GM18951 (cell line): ENCODE measurements around the gene PLCH1.

Experiments
- POLR2A ChIP-seq: IDR thresholded peaks from 4 replicates; pipeline ENCODE4 v1.6.1; 2011; ENCODE audit warnings: mild to moderate bottlenecking; ENCODE audit not compliant: insufficient read length, insufficient read depth; ENCODE audit errors: extremely low read depth
- in situ Hi-C: fragments of 300-500 bp; cut with MboI; formaldehyde crosslinking; loops from one replicate; pipeline ENCODE4 v1.12.0; 2022; ENCODE audit warnings: low sequenced_read_pairs, mixed read lengths, inconsistent platforms; ENCODE audit not compliant: unreplicated experiment

The PLCH1 gene

DNA sequence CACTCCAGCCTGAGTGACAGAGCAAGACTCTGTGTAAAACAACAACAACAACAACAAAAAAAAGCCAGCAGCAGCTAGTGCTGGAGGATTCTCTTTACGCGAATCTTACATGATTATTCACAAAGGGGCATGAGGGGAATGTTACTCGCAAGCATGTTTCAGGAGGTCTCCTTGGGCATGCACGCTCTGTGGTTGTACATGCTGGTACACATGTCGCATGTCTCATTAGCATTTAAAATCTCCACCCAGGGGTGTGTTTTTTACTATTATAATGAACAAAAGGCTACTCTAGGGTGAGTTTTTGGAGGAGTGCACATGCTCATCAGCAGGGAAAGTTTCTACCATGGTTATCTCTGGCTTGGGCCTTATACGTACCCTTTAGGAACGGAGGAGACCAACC is 12.7 kb upstream of the PLCH1 start:
- no peak for TF ChIP-seq POLR2A
- in situ Hi-C loops: no loop called here

DNA sequence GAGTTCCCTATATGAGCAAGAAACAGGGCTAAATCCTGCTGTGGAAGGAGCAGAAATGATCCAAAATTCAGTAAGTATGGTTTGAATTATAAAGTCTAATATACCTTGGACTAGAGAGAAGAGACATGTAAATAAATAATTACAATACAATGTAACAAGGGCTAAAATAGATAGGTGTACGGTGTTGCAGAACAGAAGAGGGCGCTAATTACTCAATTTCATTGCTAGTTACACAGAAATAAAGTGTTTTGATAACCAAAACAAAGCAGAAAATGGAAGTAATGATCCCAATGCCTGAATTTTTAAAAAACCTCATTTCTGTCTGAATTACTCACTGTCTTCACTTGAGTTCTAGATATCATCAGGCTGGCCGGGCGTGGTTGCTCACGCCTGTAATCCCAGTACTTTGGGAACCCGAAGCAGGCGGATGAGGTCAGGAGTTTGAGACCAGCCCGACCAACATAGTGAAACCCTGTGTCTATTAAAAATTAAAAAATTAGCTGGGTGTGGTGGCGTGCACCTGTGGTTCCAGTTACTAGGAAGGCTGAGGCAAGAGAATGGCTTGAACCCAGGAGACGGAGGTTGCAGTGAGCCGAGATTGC is 8.3 kb upstream of the PLCH1 start:
- TF ChIP-seq POLR2A: no peak
- in situ Hi-C loops: no loop called here

GRCh38 chr3:155748611-155749365 is 3.9 kb upstream of the PLCH1 start:
- TF ChIP-seq POLR2A: no peak
- in situ Hi-C loops: no loop called here

- TF ChIP-seq POLR2A: no peak
- in situ Hi-C loops: no loop called here
Observed at GRCh38 chr3:155747946-155748290, 3.0 kb upstream of the PLCH1 start.

GRCh38 chr3:155747286-155747945 is 2.5 kb upstream of the PLCH1 start:
- no peak for TF ChIP-seq POLR2A
- in situ Hi-C loops: no loop called here

DNA sequence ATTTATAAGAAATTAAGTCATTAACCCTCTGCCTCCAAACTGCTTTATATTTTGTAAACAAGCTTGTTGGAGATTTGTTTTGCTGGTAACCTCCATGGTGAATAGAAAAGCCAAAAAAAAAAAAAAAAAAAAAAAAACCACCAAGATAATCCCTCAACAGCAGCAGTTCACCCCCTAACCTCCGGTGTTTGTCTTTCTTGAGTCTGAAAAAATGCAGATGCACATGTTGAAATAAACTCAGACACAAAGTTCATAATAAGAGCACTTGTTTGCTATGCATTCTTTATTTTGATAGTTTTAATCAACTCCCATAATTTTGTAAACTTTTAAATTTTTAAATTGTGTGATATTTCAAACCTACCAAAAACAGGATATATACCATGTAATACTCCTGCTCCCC is 1.8 kb upstream of the PLCH1 start:
- TF ChIP-seq POLR2A: no peak
- in situ Hi-C loops: no loop called here

- in situ Hi-C loops: no loop called here
- no peak for TF ChIP-seq POLR2A
Observed at GRCh38 chr3:155745795-155746550, 1.1 kb upstream of the PLCH1 start.

DNA sequence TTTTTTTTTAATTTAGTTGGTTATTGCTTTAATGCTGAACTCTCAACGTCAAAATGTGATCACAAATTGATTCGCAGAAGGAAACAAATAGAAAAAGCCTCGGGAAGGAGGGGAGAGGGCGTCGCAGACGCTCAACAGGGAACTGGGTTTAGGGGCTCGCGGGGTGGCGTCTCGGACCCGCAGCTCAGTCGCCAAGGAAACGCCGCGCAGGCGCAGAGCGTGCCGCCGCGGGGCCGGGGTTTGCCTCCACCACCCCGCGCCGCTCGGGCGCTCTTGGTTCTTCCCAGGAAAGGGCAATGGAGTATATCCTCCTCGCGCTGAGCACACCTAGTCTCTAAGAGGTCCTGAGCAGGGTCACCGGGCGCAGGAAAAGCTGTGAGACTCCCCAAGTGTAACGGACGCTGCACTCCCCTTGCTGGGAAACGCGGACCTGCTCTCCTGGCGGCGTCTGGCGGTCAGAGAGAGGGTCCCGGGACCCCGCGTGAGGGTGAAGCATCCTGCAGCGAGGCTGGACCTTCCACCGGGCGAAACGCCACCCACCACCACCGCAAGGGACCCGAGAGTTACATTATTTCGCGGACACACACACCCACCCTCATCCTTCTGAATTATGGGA is 753 bp downstream of the PLCH1 start:
- in situ Hi-C loops: no loop called here
- no peak for TF ChIP-seq POLR2A

GRCh38 chr3:155743606-155744005 is 1.3 kb downstream of the PLCH1 start:
- in situ Hi-C loops: no loop called here
- TF ChIP-seq POLR2A: no peak

GRCh38 chr3:155742349-155742965 is 2.4 kb downstream of the PLCH1 start:
- in situ Hi-C loops: no loop called here
- no peak for TF ChIP-seq POLR2A

DNA sequence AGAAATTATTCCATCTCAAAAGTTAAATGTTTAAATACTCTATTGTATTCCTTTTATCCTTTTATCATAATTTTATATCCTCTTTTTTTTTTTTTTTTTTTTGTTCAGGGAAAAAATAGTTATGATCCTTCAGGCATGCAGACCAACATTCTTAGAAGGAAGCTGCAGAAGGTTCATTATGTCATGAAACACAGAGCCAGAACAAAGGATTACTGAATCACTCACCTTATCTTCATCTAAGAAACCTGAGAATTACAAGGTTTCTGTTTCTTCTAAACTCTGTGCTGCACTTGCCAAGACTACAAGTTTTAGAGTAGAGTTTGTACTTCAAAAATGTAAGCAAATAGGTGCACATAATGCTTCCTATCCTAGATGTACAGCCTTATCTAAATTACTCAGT is 3.3 kb downstream of the PLCH1 start:
- TF ChIP-seq POLR2A: no peak
- in situ Hi-C loops: no loop called here

DNA sequence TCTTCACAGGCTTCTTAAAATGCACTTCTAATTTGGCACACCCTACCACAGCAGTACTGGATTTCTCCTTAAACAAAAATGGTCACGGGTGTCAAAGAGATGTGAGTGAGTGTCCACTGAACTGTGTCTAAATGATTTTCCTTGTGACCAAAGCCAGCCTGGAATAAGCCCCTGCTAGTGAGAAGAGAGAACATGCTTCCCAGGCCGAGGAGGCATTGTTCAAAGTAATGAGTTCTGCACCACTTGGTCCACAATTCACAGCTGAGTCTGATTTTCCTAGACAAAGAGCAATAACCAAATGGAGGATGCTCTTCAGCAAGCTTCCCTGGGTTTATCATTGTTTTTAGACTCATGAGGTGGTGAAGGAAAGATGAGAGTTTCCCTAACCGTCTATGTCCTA is 3.8 kb downstream of the PLCH1 start:
- no peak for TF ChIP-seq POLR2A
- in situ Hi-C loops: no loop called here

GRCh38 chr3:155739154-155739553 is 5.7 kb downstream of the PLCH1 start:
- in situ Hi-C loops: no loop called here
- no peak for TF ChIP-seq POLR2A
